Body of pancreas (tissue), 4 donors: ENCODE measurements around the gene ST6GALNAC1.

Experiments
- POLR2A ChIP-seq, 3 donors: fragments of 450-650 bp; IDR thresholded peaks; one replicate each; pipeline ENCODE4 v1.6.1; 2016; ENCODE audit warnings: antibody characterized with exemption in 3 of 3, mild to moderate bottlenecking in 2 of 3
- TF ChIP-seq, protein P1 (sequence below), 7 experiments: fragments of 450-650 bp in 4 of 7; fragments of 200-600 bp in 3 of 7; sonication (generic) in 3 of 7; IDR thresholded peaks; one replicate each; pipeline ENCODE4 v1.5.1; 2016 to 2019; ENCODE audit warnings: antibody characterized with exemption in 7 of 7

DNA sequence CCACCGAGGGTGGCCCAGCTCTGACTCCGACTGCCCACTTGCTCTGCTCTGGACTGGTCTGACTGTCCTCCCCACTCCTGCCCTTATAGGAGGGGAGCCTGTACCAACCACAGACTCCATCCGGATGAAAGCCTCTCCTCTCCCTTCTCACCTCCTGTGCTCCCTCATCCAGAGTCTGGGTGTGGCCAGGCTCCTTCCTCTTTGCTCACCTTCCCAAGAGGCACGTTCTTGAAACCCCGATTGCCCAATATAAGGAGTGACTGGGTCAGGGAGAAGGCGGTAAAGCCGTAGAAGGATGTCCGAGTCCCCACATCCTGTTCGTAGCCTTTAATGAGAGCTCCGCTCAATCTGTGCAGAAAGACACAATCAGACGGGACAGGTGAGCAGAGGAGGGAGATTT lies 17.1 kb downstream of the ST6GALNAC1 start:
- TF ChIP-seq, protein P1, sequence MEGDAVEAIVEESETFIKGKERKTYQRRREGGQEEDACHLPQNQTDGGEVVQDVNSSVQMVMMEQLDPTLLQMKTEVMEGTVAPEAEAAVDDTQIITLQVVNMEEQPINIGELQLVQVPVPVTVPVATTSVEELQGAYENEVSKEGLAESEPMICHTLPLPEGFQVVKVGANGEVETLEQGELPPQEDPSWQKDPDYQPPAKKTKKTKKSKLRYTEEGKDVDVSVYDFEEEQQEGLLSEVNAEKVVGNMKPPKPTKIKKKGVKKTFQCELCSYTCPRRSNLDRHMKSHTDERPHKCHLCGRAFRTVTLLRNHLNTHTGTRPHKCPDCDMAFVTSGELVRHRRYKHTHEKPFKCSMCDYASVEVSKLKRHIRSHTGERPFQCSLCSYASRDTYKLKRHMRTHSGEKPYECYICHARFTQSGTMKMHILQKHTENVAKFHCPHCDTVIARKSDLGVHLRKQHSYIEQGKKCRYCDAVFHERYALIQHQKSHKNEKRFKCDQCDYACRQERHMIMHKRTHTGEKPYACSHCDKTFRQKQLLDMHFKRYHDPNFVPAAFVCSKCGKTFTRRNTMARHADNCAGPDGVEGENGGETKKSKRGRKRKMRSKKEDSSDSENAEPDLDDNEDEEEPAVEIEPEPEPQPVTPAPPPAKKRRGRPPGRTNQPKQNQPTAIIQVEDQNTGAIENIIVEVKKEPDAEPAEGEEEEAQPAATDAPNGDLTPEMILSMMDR (IDR thresholded peaks at IDR 0.05) = no peak
- no peak for TF ChIP-seq POLR2A (IDR thresholded peaks at IDR 0.05)
